HepG2 (cell line): ENCODE measurements around the gene SPHK2. TPM values are rescaled to one million over a fixed set of nuclear protein-coding genes. Genes with fewer than 3 reads are reported as not detected.

Experiments used
- ARID2 ChIP-seq: sonication (generic); formaldehyde crosslinking; IDR thresholded peaks from 2 replicates; pipeline ENCODE4 v1.8.1; 2022; ENCODE audit warnings: mild to moderate bottlenecking, missing genetic modification reagents, borderline replicate concordance
- FOXA3 ChIP-seq: IDR thresholded peaks from 2 replicates; pipeline ENCODE4 v1.6.1; 2016; ENCODE audit warnings: missing genetic modification reagents, missing compliant biosample characterization
- HDAC2 ChIP-seq: sonication (generic); formaldehyde crosslinking; IDR thresholded peaks from 2 replicates; pipeline ENCODE4 v1.4.0; 2020; ENCODE audit warnings: missing genetic modification reagents
- SIX1 ChIP-seq: sonication (generic); formaldehyde crosslinking; IDR thresholded peaks from 2 replicates; pipeline ENCODE4 v1.4.0; 2020; ENCODE audit warnings: missing genetic modification reagents, borderline replicate concordance
- SMYD3 ChIP-seq: sonication (generic); formaldehyde crosslinking; IDR thresholded peaks from 2 replicates; pipeline ENCODE4 v1.8.1; 2023; ENCODE audit warnings: mild to moderate bottlenecking, missing genetic modification reagents
- SOX13 ChIP-seq, 3 experiments: fragments of 450-650 bp in 1 of 3; sonication (generic) in 1 of 3; formaldehyde crosslinking in 1 of 3; IDR thresholded peaks in 2 of 3; conservative IDR thresholded peaks in 1 of 3; 2 replicates each; pipeline versions ENCODE4 v1.5.0 to v1.6.1; 2016 to 2020; ENCODE audit warnings: antibody characterized with exemption in 1 of 3, mild to moderate bottlenecking in 1 of 3, missing compliant biosample characterization in 1 of 3, missing genetic modification reagents in 1 of 3, moderate library complexity in 1 of 3
- STAG1 ChIP-seq: sonication (generic); formaldehyde crosslinking; IDR thresholded peaks from 2 replicates; pipeline ENCODE4 v1.4.0; 2020; ENCODE audit warnings: missing genetic modification reagents
- TAF1 ChIP-seq: sonication (generic); formaldehyde crosslinking; IDR thresholded peaks from 2 replicates; pipeline ENCODE4 v1.4.0; 2020; ENCODE audit warnings: missing genetic modification reagents
- ZC3H4 ChIP-seq: sonication (generic); formaldehyde crosslinking; IDR thresholded peaks from 2 replicates; pipeline ENCODE4 v1.4.0; 2020; ENCODE audit warnings: missing genetic modification reagents, borderline replicate concordance
- ZNF230 ChIP-seq: sonication (generic); formaldehyde crosslinking; IDR thresholded peaks from 2 replicates; pipeline ENCODE4 v1.4.0; 2020; ENCODE audit warnings: mild to moderate bottlenecking, missing genetic modification reagents
- ZNF644 ChIP-seq: IDR thresholded peaks from 2 replicates; pipeline ENCODE4 v1.6.1; 2016; ENCODE audit warnings: low read depth
- ZNF660 ChIP-seq: sonication (generic); formaldehyde crosslinking; IDR thresholded peaks from 2 replicates; pipeline ENCODE4 v1.5.1; 2020; ENCODE audit warnings: mild to moderate bottlenecking, low read depth, missing genetic modification reagents, borderline replicate concordance
- ZNF775 ChIP-seq: sonication (generic); formaldehyde crosslinking; IDR thresholded peaks from 2 replicates; pipeline ENCODE4 v1.4.0; 2020; ENCODE audit warnings: missing genetic modification reagents, mild to moderate bottlenecking, moderate library complexity, borderline replicate concordance
- polyA plus RNA-seq, 8 experiments: library from polyadenylated mRNA; depleted of rRNA in 3 of 8; stranded (reverse) in 7 of 8; unstranded in 1 of 8; fragments of >200 nt; fragmentation: Illumina TruSeq in 4 of 8; extraction: Trizol in 4 of 8; gene quantifications; 2 replicates each; pipeline versions ENCODE4 v1.2.1 to v1.2.3, GENCODE V29; 2011 to 2016; ENCODE audit warnings: low read depth in 4 of 8, missing spikeins in 1 of 8, mixed read lengths in 1 of 8; ENCODE audit not compliant: insufficient read depth in 1 of 8
- total RNA-seq, 5 experiments: library from RNA; depleted of rRNA; stranded (reverse); fragments of >200 nt; fragmentation: Illumina TruSeq; extraction: Trizol; gene quantifications; 2 replicates each; pipeline ENCODE4 v1.2.3, GENCODE V29; 2016; ENCODE audit warnings: low read depth in 1 of 5
- TF ChIP-seq, protein P1 (sequence below): sonication (generic); formaldehyde crosslinking; IDR thresholded peaks from 2 replicates; pipeline ENCODE4 v1.5.0; 2020; ENCODE audit warnings: mild to moderate bottlenecking, missing genetic modification reagents, borderline replicate concordance
- TF ChIP-seq, protein P2 (sequence below): IDR thresholded peaks from 2 replicates; pipeline ENCODE4 v1.6.1; 2016; ENCODE audit warnings: missing compliant biosample characterization, missing genetic modification reagents, borderline replicate concordance
- TF ChIP-seq, protein P3 (sequence below): IDR thresholded peaks from 2 replicates; pipeline ENCODE4 v1.6.1; 2012; ENCODE audit warnings: inconsistent platforms
- TF ChIP-seq, protein P4 (sequence below): sonication (generic); formaldehyde crosslinking; IDR thresholded peaks from 2 replicates; pipeline ENCODE4 v1.5.1; 2020; ENCODE audit warnings: mild to moderate bottlenecking, missing genetic modification reagents, moderate library complexity
- TF ChIP-seq, protein P5 (sequence below): sonication (generic); IDR thresholded peaks from 2 replicates; pipeline ENCODE4 v1.6.1; 2016; ENCODE audit warnings: low read depth, borderline replicate concordance

Gene SPHK2
- total and polyA plus RNA-seq, 2 of the 13 experiments (the other 11 are each of a cell fraction or from before 2014, with no cell fraction given): 2.9 to 14.4 TPM

DNA sequence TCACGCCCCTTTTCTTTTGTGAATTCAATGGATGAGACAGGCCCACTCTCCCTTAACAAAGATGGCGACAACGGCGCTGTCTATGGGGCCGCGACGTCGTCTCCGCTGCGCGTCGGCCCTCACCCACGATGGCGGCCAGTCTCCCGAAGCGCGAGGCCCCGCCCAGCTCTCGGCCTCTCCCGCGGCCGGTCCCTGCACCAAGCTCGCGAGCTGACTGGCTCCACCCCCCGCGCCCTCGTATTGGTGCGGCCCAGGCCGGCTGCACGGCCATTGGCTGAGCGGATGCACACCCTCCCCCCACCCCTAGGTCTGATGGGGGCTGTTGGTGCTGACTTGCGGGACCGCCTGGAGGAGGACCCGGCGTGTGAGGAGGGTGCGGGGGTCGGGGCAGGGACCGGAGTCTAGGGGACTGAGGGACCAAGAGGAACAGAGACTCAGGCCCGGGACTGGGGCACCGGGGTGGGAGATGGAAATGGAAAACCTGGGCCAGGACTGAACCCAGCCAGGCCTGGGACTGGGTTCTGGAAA is 4.8 kb downstream of the SPHK2 start (continued):
- TF ChIP-seq, protein P1, sequence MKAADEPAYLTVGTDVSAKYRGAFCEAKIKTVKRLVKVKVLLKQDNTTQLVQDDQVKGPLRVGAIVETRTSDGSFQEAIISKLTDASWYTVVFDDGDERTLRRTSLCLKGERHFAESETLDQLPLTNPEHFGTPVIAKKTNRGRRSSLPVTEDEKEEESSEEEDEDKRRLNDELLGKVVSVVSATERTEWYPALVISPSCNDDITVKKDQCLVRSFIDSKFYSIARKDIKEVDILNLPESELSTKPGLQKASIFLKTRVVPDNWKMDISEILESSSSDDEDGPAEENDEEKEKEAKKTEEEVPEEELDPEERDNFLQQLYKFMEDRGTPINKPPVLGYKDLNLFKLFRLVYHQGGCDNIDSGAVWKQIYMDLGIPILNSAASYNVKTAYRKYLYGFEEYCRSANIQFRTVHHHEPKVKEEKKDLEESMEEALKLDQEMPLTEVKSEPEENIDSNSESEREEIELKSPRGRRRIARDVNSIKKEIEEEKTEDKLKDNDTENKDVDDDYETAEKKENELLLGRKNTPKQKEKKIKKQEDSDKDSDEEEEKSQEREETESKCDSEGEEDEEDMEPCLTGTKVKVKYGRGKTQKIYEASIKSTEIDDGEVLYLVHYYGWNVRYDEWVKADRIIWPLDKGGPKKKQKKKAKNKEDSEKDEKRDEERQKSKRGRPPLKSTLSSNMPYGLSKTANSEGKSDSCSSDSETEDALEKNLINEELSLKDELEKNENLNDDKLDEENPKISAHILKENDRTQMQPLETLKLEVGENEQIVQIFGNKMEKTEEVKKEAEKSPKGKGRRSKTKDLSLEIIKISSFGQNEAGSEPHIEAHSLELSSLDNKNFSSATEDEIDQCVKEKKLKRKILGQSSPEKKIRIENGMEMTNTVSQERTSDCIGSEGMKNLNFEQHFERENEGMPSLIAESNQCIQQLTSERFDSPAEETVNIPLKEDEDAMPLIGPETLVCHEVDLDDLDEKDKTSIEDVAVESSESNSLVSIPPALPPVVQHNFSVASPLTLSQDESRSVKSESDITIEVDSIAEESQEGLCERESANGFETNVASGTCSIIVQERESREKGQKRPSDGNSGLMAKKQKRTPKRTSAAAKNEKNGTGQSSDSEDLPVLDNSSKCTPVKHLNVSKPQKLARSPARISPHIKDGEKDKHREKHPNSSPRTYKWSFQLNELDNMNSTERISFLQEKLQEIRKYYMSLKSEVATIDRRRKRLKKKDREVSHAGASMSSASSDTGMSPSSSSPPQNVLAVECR (CRISPR knock-in tag): peak; percentile 74; the same call in 1 of the 2 replicates
- TF ChIP-seq, protein P2, sequence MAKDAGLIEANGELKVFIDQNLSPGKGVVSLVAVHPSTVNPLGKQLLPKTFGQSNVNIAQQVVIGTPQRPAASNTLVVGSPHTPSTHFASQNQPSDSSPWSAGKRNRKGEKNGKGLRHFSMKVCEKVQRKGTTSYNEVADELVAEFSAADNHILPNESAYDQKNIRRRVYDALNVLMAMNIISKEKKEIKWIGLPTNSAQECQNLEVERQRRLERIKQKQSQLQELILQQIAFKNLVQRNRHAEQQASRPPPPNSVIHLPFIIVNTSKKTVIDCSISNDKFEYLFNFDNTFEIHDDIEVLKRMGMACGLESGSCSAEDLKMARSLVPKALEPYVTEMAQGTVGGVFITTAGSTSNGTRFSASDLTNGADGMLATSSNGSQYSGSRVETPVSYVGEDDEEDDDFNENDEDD (CRISPR knock-in tag): no peak
- TF ChIP-seq HDAC2 (CRISPR knock-in tag): no peak
- TF ChIP-seq, protein P3, sequence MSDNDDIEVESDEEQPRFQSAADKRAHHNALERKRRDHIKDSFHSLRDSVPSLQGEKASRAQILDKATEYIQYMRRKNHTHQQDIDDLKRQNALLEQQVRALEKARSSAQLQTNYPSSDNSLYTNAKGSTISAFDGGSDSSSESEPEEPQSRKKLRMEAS: peak; percentile 40; the same call in 1 of the 2 replicates
- no peak for TF ChIP-seq ZNF644
- no peak for TF ChIP-seq STAG1 (CRISPR knock-in tag)
- TF ChIP-seq FOXA3 (CRISPR knock-in tag): no peak
- TF ChIP-seq SIX1: no peak
- no peak for TF ChIP-seq ZNF230 (CRISPR knock-in tag)
- TF ChIP-seq ARID2: no peak
- TF ChIP-seq, protein P4, sequence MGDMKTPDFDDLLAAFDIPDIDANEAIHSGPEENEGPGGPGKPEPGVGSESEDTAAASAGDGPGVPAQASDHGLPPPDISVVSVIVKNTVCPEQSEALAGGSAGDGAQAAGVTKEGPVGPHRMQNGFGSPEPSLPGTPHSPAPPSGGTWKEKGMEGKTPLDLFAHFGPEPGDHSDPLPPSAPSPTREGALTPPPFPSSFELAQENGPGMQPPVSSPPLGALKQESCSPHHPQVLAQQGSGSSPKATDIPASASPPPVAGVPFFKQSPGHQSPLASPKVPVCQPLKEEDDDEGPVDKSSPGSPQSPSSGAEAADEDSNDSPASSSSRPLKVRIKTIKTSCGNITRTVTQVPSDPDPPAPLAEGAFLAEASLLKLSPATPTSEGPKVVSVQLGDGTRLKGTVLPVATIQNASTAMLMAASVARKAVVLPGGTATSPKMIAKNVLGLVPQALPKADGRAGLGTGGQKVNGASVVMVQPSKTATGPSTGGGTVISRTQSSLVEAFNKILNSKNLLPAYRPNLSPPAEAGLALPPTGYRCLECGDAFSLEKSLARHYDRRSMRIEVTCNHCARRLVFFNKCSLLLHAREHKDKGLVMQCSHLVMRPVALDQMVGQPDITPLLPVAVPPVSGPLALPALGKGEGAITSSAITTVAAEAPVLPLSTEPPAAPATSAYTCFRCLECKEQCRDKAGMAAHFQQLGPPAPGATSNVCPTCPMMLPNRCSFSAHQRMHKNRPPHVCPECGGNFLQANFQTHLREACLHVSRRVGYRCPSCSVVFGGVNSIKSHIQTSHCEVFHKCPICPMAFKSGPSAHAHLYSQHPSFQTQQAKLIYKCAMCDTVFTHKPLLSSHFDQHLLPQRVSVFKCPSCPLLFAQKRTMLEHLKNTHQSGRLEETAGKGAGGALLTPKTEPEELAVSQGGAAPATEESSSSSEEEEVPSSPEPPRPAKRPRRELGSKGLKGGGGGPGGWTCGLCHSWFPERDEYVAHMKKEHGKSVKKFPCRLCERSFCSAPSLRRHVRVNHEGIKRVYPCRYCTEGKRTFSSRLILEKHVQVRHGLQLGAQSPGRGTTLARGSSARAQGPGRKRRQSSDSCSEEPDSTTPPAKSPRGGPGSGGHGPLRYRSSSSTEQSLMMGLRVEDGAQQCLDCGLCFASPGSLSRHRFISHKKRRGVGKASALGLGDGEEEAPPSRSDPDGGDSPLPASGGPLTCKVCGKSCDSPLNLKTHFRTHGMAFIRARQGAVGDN (CRISPR knock-in tag): peak; percentile 30; the same call in 1 of the 2 replicates
- no peak for TF ChIP-seq ZNF660
- no peak for TF ChIP-seq ZC3H4 (CRISPR knock-in tag)
- TF ChIP-seq ZNF775 (CRISPR knock-in tag): no peak
- TF ChIP-seq, protein P5, sequence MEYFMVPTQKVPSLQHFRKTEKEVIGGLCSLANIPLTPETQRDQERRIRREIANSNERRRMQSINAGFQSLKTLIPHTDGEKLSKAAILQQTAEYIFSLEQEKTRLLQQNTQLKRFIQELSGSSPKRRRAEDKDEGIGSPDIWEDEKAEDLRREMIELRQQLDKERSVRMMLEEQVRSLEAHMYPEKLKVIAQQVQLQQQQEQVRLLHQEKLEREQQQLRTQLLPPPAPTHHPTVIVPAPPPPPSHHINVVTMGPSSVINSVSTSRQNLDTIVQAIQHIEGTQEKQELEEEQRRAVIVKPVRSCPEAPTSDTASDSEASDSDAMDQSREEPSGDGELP: no peak
- TF ChIP-seq SMYD3 (CRISPR knock-in tag): no peak
- peak; percentile 34; the same call in 1 of the 2 replicates for TF ChIP-seq TAF1
- TF ChIP-seq SOX13 (IDR thresholded peaks at IDR 0.05): no peak
- TF ChIP-seq SOX13 (CRISPR knock-in tag; conservative IDR thresholded peaks at IDR 0.05 in 1 of 2, IDR thresholded peaks at IDR 0.05 in 1 of 2): peak in 1 of 2 experiments; percentile 22; a peak in 1 of 4 replicates
